IPS DF 4.7 (cell line): ENCODE results near the gene CRMP1.
"Not testable (repeated sequence)": the region's sequence is repeated elsewhere in the genome, so short reads cannot be mapped to it uniquely, and the experiment has no call there.

Experiments used
- DNase-seq: peaks from one replicate; pipeline ENCODE4 v3.0.0-alpha.2; 2013; ENCODE audit warnings: low spot score; ENCODE audit errors: extremely low read depth

Gene CRMP1

DNA sequence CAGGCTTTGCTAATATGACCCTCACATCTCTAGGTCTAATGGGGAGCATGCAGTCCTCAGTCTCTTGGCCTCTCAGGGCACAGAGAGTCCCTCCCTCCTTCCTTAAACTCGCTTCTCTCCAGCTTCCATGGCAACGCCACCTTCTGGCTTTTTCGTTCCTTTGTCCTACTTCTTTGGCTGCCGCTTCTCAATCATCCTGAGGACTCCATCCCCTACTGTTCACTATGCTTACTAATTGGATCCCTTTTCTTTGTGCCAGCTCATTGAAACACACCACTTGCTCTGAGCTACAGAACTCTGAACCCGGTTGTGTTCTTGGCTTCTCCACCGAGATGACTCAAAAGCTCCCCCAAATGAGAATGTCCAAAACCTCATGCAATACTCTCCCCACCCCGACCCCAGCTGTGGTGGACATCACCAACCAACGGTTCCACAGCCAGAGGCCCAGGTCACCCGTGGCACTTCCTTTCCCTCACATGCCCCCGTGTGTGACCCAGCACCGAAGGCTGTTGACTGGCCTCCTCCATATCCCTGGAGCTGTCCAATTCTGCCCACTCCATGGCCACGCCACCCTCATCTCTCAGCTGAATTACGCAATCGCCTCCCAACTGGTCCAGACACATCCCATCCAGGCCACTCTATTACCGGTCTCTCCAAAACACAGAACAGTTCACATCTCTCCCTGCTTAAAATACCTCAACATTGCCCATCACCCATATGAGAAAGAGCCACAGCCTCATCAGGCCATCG is 34.7 kb downstream of the CRMP1 start:
- no peak for DNase-seq

GRCh38 chr4:5857199-5857598 is 35.7 kb downstream of the CRMP1 start:
- no peak for DNase-seq

DNA sequence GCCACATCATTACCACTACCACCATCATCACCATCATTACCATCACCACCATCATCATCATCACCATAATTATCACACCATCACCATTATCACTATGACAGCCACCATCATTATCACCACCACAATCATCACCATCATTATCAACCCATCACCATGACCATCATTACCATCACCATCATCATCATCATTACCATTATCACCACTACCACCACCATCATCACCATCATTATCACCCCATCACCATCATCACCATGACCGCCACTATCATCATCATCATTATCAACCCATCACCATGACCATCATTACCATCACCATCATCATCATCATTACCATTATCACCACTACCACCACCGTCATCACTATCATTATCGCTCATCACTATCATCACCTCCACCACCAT is 36.5 kb downstream of the CRMP1 start:
- DNase-seq = not testable (repeated sequence)

- DNase-seq = no peak
Measured at GRCh38 chr4:5854929-5855328, 38.0 kb downstream of the CRMP1 start.

GRCh38 chr4:5852523-5853202 is 40.2 kb downstream of the CRMP1 start:
- DNase-seq = no peak

DNA sequence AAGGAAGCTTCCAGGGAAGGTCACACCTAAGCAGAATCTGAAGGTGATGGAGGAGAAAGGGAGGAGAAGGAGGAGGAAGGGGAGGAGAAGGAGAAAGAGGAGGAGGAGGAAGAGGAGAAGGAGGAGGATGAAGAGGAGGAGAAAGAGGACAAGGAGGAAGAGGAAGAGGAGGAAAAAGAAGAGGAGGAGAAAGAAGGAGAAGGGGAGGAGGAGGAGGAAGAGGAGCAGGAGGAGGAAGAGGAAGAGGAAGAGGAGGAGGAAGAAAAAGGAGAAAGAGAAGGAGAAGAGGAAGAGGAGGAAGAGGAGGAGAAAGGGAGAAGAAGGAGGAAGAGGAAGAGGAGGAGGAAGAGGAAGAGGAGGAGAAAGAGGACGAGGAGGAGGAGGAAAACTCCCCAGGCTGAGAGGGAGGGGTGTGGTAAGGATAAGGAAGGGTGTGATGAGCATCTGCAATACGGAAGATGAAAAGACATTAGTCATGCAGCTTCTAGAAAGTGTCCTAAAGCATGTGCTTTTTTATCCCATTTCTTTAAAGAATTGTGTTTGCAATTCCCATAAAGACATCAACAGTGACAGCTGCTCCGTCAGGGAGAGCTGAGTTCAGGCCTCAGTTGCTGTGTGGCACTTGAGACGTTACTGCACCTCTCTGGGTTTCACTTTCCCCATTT is 41.1 kb downstream of the CRMP1 start:
- no peak for DNase-seq

DNA sequence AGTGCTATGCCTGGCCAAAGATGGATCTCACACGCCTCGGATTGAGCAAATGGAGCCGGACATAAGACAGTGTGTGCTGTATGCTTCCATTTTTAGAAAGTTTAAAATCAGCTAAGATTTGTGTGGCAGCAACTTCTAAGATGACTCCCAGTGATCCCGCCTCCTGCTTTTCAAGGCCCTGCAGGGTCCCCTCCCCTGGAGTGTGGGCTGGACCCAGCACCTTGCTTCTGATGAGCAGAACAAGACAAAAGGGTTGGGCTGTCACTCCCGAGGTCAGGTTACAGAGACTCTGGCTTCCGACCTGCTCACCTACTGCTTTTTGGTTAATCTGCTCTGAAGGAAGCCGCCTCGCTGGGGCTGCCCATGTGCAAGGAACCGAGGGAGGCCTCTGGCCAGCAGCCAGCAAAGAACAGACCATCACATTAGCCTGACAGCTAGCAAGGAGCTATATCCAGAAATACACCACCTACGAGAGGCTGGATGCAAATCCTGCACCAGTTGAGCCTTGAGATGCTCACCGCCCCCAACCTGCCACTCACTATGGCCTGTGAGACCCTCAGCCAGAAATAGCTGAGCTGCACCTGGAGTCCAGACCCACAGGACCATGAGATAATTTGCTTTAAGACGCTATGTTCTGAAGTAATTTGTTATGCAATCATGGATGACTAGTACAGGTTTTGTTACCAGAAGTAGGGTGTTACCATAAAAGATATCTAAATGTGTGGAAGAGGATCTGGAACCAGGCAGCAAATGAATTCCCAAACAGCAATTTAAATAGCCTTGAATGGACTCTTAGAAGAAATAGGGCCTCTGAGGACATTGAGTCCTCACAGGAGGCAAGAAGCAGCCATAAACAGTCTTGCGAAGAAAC is 47.6 kb downstream of the CRMP1 start:
- no peak for DNase-seq

DNA sequence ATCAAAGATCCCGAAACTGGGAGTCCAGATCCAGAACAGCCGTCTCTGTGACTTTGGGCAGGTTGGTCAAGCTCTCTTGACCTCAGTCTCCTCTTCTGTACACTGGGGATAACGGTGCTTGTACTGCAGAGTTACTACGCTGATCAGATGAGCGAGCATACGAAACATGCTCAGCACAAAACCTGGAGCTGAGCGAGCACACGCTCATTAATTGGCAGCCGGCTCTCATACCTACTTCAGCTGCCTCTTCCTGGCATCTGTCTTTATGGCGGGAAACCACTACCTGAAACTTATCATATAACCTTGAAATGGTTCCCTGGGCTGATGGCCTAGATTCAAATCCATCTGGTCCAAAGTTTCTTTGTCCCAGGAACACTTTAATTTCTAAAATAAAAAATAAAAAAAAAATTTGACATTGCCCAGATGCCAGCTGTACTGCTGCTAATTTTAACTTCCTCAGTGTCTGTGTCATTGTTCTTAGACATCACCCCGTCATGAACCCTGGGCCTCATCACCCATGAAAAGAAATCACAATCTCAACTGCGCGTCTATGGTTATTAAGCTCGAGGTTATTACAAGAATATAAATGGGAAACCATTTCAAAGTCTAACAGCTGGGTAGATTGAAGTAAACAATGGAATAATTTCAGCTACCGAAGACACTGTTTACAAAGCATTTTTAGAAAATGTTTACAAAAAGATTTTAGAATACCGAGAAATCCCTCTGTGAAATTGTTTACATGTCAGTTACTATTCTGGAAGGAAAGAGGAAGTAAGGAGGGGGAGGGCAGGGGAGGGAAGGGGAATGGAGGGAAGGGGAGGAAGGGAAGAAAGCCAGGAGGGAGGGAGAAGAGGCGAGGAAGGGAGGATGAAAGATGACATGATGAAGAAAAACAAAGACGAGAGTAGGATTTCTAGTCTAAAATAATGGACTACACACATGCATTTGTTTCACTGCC is 49.0 kb downstream of the CRMP1 start:
- DNase-seq = no peak

DNA sequence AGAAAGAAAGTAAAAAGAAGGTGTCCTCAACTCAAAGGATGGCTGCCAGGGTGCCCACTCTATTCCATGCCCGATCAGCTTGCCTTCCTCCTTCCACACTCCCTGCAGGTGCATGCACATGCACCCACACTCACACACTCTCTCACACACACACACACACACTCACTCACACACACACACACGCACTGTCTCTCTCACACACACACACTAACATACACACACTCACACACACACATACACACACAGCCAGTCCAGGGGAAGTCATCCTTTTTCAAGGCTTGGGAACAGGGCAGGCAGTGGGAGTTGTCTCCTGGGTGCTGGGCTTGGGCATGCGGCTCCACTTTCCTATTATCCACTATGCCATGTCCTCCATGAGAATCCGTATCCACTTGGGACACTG is 50.4 kb downstream of the CRMP1 start:
- DNase-seq = no peak

DNA sequence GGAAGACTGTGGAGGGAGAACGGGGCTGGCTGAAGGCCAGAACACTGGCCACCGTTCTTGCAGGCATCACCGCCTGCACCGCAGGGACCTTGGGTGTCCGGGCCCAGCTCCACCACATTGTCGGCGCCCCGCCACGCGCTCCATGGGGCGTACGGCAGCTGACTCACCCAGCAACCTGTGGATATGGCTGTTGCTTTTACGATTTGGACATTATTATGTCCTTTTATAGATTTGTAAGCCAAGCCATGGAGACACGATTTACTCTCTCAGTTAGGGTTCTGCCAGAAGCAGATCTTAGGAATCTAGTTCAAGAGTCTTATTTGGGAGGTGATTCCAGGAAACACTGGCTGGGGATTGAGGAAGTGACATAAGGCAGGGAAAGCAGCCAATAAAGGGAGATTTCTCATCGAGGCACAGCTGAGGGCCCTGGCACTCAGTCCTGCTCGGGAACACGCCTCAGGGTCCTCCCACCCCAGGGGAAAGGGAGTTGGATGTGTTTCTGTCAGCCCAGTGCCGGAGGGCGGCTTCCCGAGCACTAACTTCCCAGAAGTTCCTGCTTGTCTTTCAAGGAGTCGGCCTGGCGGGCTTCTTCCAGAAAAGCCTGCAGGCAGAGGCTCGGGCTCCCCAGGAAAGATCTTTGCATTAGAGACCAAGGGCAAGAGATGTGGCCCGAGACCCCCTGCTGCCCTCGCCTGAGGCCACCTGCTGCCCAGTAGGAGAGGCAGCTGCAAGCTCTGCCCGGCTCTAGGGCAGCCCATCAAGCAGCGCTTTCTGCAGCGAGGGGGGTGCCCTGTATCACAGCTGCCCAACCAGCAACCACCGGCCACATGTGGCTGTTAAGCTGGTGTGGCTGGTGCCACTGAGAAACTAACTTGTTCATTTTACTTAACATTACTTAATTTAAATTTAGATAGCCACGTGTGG is 52.9 kb downstream of the CRMP1 start:
- no peak for DNase-seq

DNA sequence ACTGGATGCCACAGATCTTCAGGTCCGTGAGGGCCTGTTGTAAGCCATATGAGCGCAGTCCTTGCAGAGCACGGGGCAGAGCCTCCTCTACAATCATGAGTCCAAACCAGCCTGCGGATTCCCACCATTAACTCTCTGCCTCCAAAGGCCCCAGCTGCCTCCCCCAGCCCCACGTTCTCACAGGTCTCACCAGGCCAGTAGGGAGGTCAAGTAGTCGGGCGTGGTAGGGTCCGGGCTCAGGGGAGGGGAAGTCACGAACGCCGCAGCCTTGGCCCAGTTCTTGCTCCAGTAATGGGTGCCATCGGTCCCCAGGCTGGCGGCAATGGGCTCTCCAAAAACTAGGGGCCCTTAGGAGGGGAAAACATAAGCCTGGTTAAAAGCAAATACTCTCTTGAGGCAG is 53.6 kb downstream of the CRMP1 start:
- no peak for DNase-seq

- DNase-seq = not testable (repeated sequence)
Measured at GRCh38 chr4:5837483-5837882, 55.4 kb downstream of the CRMP1 start.

- DNase-seq = no peak
Measured at GRCh38 chr4:5836943-5837342, 55.9 kb downstream of the CRMP1 start.

GRCh38 chr4:5828005-5828391 is 64.9 kb downstream of the CRMP1 start:
- DNase-seq = no peak

DNA sequence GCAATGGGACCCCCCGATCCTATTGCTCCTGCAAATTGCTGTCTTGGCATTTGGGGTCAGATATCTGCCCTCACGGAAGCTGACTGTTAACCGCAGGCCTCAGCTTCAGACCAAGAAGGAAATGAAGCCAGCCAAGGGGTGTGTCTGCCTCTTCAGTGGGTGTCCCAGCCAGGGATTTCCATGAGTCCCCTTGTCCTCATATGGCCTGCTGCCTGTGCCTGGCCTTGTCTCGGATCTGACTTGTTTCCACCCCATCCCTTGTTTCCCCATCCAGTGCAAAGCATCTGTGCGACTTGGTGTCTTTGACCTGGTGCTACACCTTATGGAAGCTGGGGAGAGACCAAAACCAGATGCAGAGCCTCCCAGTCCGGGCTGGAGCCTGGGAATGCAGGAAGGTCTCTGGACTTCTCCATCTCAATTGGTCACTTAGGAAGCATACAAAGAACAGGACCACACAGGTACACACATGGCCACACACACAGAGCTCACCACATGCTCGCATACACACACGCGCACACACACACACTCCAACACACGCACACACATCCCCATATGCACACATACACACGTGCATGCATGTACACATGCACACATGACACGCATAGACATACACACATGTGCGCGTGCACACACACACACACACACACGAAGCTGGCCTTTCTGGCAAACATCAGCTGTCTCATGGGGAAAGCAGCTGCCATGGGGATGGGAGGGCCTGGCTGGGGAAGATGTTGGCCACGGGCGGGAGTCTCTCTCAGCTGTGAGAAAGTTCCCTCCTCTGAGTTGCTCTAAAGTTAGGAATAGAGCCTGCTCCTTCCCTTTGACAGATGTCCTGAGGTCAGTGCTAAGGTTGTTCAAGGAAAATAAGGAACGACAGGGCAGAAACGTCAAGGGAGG is 65.5 kb downstream of the CRMP1 start:
- no peak for DNase-seq

GRCh38 chr4:5826437-5827107 is 66.3 kb downstream of the CRMP1 start:
- no peak for DNase-seq

DNA sequence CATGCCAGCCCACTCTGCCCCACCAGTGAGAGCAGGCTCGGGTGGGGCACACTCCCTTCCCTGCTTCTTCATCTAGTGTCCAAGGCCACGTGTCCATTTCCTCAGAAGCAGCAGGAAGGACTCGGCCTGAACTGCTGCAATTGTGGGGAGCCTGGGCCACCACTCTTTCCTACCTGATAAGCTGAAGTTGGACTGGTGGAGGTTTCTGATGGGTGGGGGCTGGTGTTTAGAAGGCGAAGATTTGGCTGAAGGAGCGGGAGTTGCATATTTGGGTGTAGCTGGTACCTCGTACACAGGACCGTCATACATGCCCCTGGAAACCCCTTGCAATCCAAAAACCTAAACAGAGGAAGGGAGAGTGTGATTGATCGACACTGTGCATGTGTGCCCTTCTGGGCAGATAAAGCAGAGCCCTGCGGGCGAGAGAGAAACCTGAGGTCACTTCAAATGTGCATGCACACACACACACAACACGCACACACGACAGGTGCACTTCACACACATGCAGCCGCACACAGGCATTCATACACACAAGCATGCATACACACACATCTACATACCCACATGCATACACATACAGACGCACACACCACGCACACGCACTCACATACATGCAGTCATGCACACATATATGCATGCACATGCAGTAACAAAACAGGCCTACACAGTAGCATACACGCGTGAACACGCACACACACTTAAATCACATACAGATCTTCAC is 67.4 kb downstream of the CRMP1 start:
- no peak for DNase-seq
